ENCODE results near the gene EPN2.

EPN2 gene

GRCh38 chr17:19335951-19336631, 98.9 kb downstream of the EPN2 start:
- TF ChIP-seq CTCF (IDR thresholded peaks at IDR 0.05; ENCODE audit: borderline replicate concordance, insufficient read depth, low read depth, low read length): no peak

GRCh38 chr17:19336938-19337711, 100.0 kb downstream of the EPN2 start:
- H3K4me3 ChIP-seq (ENCODE audit: low read depth, low read length): no peak overlapping the region
- no peak for TF ChIP-seq CTCF (IDR thresholded peaks at IDR 0.05; ENCODE audit: borderline replicate concordance, insufficient read depth, low read depth, low read length)

More at GRCh38 chr17:19335951-19336631, 98.9 kb downstream of the EPN2 start:
- no peak overlapping the region for H3K4me3 ChIP-seq (ENCODE audit: low read depth, low read length)

GRCh38 chr17:19337712-19338023, 100.5 kb downstream of the EPN2 start:
- TF ChIP-seq CTCF (IDR thresholded peaks at IDR 0.05; ENCODE audit: borderline replicate concordance, insufficient read depth, low read depth, low read length): no peak

GRCh38 chr17:19338031-19338990, 101.1 kb downstream of the EPN2 start:
- TF ChIP-seq CTCF (IDR thresholded peaks at IDR 0.05; ENCODE audit: borderline replicate concordance, insufficient read depth, low read depth, low read length): peak; percentile 87
- no peak overlapping the region for H3K4me3 ChIP-seq (ENCODE audit: low read depth, low read length)

More at GRCh38 chr17:19337712-19338023, 100.5 kb downstream of the EPN2 start:
- H3K4me3 ChIP-seq (ENCODE audit: low read depth, low read length): no peak overlapping the region

- no peak overlapping the region for H3K4me3 ChIP-seq (ENCODE audit: low read depth, low read length)
- no peak for TF ChIP-seq CTCF (IDR thresholded peaks at IDR 0.05; ENCODE audit: borderline replicate concordance, insufficient read depth, low read depth, low read length)
Observed at GRCh38 chr17:19339341-19339815, 102.2 kb downstream of the EPN2 start.

- no peak for TF ChIP-seq CTCF (IDR thresholded peaks at IDR 0.05; ENCODE audit: borderline replicate concordance, insufficient read depth, low read depth, low read length)
- H3K4me3 ChIP-seq (ENCODE audit: low read depth, low read length): no peak overlapping the region
Observed at GRCh38 chr17:19341211-19341631, 104.1 kb downstream of the EPN2 start.
